Measurements from ENCODE around the gene RAX2.

DNA sequence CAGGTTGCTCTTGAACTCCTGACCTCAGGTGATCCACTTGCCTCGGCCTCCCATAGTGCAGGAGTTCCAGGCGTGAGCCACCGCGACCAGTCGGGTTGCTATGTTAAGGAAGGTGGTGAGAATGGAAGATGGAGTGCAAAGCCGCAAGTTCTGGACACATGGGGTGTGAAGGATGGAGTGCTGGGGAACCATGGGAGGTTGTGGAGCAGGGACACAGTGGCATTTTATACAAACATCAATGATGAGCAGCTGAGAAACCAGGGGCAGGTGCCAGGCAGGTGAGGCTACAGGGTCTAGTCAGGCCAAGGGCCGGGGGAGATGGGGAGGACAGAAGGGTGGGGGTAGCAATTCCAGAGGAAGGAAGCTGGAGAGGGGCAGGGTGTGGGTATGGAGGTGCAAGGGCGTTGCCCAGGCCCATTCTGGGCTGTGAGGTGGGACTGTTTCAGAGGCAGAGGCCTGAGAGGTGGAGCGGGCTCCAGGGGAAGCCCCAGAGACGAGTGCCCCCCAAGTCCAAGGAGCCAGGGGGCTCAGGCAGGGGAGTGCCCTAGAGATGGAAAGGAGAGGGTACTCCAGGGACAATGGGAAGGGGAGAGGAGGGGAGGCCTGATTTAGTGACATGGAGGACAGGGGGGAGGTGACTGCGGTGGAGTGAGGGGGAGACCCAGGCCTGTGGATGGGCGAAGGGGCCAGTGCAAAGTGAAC, 1.9 kb upstream of the RAX2 start:
- TF ChIP-seq EZH2 (IDR thresholded peaks at IDR 0.05; ENCODE audit: insufficient read depth, poor library complexity, severe bottlenecking) (no peak), EZH2phosphoT487 (IDR thresholded peaks at IDR 0.05; ENCODE audit: insufficient read depth, low read depth) (no peak)
